NT2/D1 (cell line): ENCODE data around the gene IPCEF1.

Source experiments
- YY1 ChIP-seq: IDR thresholded peaks from 2 replicates; pipeline ENCODE4 v1.6.1; 2011; ENCODE audit not compliant: insufficient read length, insufficient read depth
- ZNF274 ChIP-seq: IDR thresholded peaks from 2 replicates; pipeline ENCODE4 v1.6.1; 2011; ENCODE audit warnings: mild to moderate bottlenecking, low read depth, low read length

DNA sequence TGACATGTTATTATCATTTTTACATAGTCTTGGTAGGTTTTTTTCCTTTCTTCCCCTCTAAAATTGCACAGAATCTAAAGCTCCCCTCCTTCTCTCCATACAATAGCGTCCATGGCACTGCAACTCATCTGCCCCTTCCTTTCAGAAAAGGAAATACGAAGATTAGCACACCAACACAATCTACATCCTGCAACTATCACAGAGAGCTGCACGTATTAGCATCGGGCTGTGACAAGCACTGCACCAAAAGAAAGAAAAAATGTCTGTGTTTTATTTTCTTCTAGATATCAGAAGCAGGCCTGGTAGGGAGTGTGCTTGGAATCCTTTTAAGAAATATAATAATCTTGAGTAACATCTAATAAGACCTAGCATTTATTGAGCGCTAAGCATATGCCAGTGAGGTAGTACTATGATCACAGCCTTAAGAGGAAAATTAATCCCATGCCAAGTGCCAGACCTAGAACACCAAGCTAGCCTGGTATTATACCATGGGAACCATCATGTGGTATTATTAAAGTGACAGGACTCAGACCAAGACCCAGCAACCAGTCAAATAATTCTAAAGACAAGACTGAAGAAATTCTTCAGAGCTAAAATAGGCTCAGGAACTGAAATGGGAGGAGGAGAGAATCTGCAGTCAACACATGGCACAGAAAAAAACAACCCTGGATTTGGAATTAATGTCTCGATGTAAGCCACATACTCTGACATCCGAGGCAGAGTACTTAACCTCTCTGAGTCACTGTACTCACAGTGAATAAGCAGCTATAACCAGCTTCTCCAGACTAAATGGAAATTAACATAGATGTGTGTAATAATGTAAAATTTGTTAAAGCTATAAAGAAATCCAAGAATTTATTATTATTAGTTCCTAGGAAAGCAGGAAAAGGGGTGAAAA, 124.3 kb downstream of the IPCEF1 start:
- TF ChIP-seq ZNF274 (no peak), YY1 (no peak)
